ENCODE results near the gene MUC4.

Gene MUC4

DNA sequence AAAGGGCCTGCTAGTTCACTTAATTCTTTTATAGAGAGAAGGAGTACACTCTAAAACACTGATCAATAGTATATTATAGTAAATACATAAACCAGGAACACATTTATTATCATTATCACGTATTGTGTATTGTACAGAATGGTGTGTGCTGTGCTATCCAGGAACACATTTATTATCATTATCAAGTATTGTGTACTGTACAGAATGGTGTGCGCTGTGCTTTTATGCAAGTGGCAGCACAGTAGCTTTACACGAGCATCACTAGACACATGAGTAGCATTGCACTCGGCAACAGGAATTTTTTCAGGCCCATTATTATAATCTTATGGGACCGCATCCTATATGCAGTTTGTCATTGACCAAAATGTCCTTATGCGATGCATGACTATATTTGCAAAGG is 111.9 kb downstream of the MUC4 start:
- H3K4me3 ChIP-seq (ENCODE audit: low read depth, low read length), result no peak overlapping the region
- H3K36me3 ChIP-seq (ENCODE audit: control insufficient read depth, insufficient read depth, low read length), result no peaks in the 10 kb centered on the region
- no peaks in the 10 kb centered on the region for H3K9me3 ChIP-seq (ENCODE audit: control insufficient read depth, insufficient read depth, low read length)
- no peaks in the 10 kb centered on the region for H3K27me3 ChIP-seq (ENCODE audit: control insufficient read depth, insufficient read depth, low read length)
- no peak overlapping the region for H3K9ac ChIP-seq (ENCODE audit: low read depth, low read length)
- H3K4me1 ChIP-seq (ENCODE audit: control insufficient read depth, insufficient read depth, low read length), result peaks cover 22% of the 10 kb centered on the region

DNA sequence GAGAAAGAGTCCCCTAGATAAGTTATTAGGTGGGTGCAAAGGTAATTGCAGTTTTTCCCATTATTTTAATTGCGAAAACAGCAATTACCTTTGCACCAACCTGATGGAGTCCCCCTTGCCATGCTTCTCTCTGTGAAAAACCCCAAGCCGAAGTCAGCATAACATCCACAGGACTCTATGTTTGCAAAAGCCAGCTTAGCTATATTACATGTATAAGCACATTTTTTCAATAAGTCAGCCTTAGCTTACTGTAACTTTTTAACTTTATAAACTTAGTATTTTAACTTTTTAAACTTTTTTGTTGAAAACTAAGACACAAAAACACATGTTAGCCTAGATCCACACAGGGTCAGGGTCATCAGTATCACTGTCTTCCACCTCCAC is 112.3 kb downstream of the MUC4 start:
- H3K27me3 ChIP-seq (ENCODE audit: control insufficient read depth, insufficient read depth, low read length), result no peaks in the 10 kb centered on the region
- H3K4me1 ChIP-seq (ENCODE audit: control insufficient read depth, insufficient read depth, low read length), result peaks cover 19% of the 10 kb centered on the region
- no peak overlapping the region for H3K9ac ChIP-seq (ENCODE audit: low read depth, low read length)
- peaks cover under 1% of the 10 kb centered on the region for H3K36me3 ChIP-seq (ENCODE audit: control insufficient read depth, insufficient read depth, low read length)
- H3K9me3 ChIP-seq (ENCODE audit: control insufficient read depth, insufficient read depth, low read length), result no peaks in the 10 kb centered on the region
- no peak overlapping the region for H3K4me3 ChIP-seq (ENCODE audit: low read depth, low read length)

- H3K4me1 ChIP-seq (ENCODE audit: control insufficient read depth, insufficient read depth, low read length), result peaks cover 19% of the 10 kb centered on the region
- H3K9ac ChIP-seq (ENCODE audit: low read depth, low read length), result no peak overlapping the region
- H3K36me3 ChIP-seq (ENCODE audit: control insufficient read depth, insufficient read depth, low read length), result peaks cover 5% of the 10 kb centered on the region
- no peak overlapping the region for H3K4me3 ChIP-seq (ENCODE audit: low read depth, low read length)
- H3K27me3 ChIP-seq (ENCODE audit: control insufficient read depth, insufficient read depth, low read length), result no peaks in the 10 kb centered on the region
- no peaks in the 10 kb centered on the region for H3K9me3 ChIP-seq (ENCODE audit: control insufficient read depth, insufficient read depth, low read length)
Measured at GRCh38 chr3:195698647-195699387, 112.9 kb downstream of the MUC4 start.

DNA sequence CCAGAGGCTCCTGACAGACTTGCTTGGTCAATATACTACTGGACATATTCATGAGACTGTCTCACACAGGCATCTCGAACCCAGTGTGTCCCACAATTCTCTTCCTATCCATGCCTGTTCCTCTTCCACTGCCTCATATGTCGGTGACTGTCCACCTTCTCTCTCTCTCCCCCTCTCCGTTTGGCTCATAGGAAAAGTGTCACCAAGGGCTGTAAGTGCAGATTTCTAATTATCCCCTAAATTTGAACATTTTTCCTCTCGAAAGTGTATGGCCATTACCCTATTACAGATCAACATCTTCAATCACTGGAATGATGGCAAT is 113.4 kb downstream of the MUC4 start:
- H3K9me3 ChIP-seq (ENCODE audit: control insufficient read depth, insufficient read depth, low read length), result no peaks in the 10 kb centered on the region
- H3K4me1 ChIP-seq (ENCODE audit: control insufficient read depth, insufficient read depth, low read length), result peaks cover 19% of the 10 kb centered on the region
- no peak overlapping the region for H3K9ac ChIP-seq (ENCODE audit: low read depth, low read length)
- H3K27me3 ChIP-seq (ENCODE audit: control insufficient read depth, insufficient read depth, low read length), result no peaks in the 10 kb centered on the region
- peaks cover 5% of the 10 kb centered on the region for H3K36me3 ChIP-seq (ENCODE audit: control insufficient read depth, insufficient read depth, low read length)
- H3K4me3 ChIP-seq (ENCODE audit: low read depth, low read length), result no peak overlapping the region

GRCh38 chr3:195697582-195698324 is 114.0 kb downstream of the MUC4 start:
- Histone ChIP-seq H3K4me3 (ENCODE audit: low read depth, low read length) (peak overlapping the region; percentile 5), H3K9me3 (ENCODE audit: control insufficient read depth, insufficient read depth, low read length) (no peaks in the 10 kb centered on the region), H3K4me1 (ENCODE audit: control insufficient read depth, insufficient read depth, low read length) (peaks cover 19% of the 10 kb centered on the region), H3K27me3 (ENCODE audit: control insufficient read depth, insufficient read depth, low read length) (no peaks in the 10 kb centered on the region), H3K36me3 (ENCODE audit: control insufficient read depth, insufficient read depth, low read length) (peaks cover 5% of the 10 kb centered on the region), H3K9ac (ENCODE audit: low read depth, low read length) (no peak overlapping the region)
